ENCODE measurements around the gene PLB1. TPM values are rescaled to one million over a fixed set of nuclear protein-coding genes. Genes with fewer than 3 reads are reported as not detected.

Gene PLB1
- total and polyA plus RNA-seq, 2 experiments from 2014 or later = 19.2 to 19.7 TPM

GRCh38 chr2:28639836-28640235 is 144.0 kb downstream of the PLB1 start:
- no peak overlapping the region for H3K4me3 ChIP-seq

GRCh38 chr2:28640260-28640907 is 144.5 kb downstream of the PLB1 start:
- H3K9me2 ChIP-seq (replicated peaks; ENCODE audit: insufficient read depth) = no peaks in the 10 kb centered on the region
- no peak overlapping the region for H3K4me3 ChIP-seq
- H2AFZ ChIP-seq = no peak overlapping the region
- H3K27ac ChIP-seq = peak overlapping the region; percentile 58
- no peak overlapping the region for H3K4me2 ChIP-seq
- DNase-seq (ENCODE audit: low spot score) = no peak
- H4K20me1 ChIP-seq (ENCODE audit: insufficient read depth, poor library complexity, severe bottlenecking) = no peaks in the 10 kb centered on the region
- no peaks in the 10 kb centered on the region for H3K36me3 ChIP-seq (replicated peaks; ENCODE audit: insufficient read depth, low read depth)
- H3K27me3 ChIP-seq = no peaks in the 10 kb centered on the region
- H3K9me3 ChIP-seq (ENCODE audit: low read depth) = no peaks in the 10 kb centered on the region
- TF ChIP-seq EZH2phosphoT487 (IDR thresholded peaks at IDR 0.05; ENCODE audit: low read depth, severe bottlenecking, unreplicated experiment) (no peak), CTCF (IDR thresholded peaks at IDR 0.05; ENCODE audit: poor library complexity) (no peak), EZH2 (IDR thresholded peaks at IDR 0.05; ENCODE audit: borderline replicate concordance) (no peak)
- peaks cover 14% of the 10 kb centered on the region for H3K4me1 ChIP-seq (ENCODE audit: insufficient read depth)
- no peaks in the 10 kb centered on the region for H3K79me2 ChIP-seq
- 86% methylated on average over 14 of the region's 14 CpGs for WGBS (ENCODE audit: low lambda C conversion rate, missing lambda C conversion rate)

More at GRCh38 chr2:28639836-28640235, 144.0 kb downstream of the PLB1 start:
- no peaks in the 10 kb centered on the region for H3K9me2 ChIP-seq (replicated peaks; ENCODE audit: insufficient read depth)
- WGBS (ENCODE audit: low lambda C conversion rate, missing lambda C conversion rate) = 36% methylated on average over 4 of the region's 4 CpGs
- H4K20me1 ChIP-seq (ENCODE audit: insufficient read depth, poor library complexity, severe bottlenecking) = no peaks in the 10 kb centered on the region
- no peaks in the 10 kb centered on the region for H3K79me2 ChIP-seq
- TF ChIP-seq CTCF (IDR thresholded peaks at IDR 0.05; ENCODE audit: poor library complexity) (no peak), EZH2 (IDR thresholded peaks at IDR 0.05; ENCODE audit: borderline replicate concordance) (no peak), EZH2phosphoT487 (IDR thresholded peaks at IDR 0.05; ENCODE audit: low read depth, severe bottlenecking, unreplicated experiment) (no peak)
- H3K27me3 ChIP-seq = no peaks in the 10 kb centered on the region
- DNase-seq (ENCODE audit: low spot score) = peak; percentile 66
- no peak overlapping the region for H3K4me2 ChIP-seq
- H3K36me3 ChIP-seq (replicated peaks; ENCODE audit: insufficient read depth, low read depth) = no peaks in the 10 kb centered on the region
- peak overlapping the region; percentile 58 for H3K27ac ChIP-seq
- no peak overlapping the region for H2AFZ ChIP-seq
- H3K4me1 ChIP-seq (ENCODE audit: insufficient read depth) = peaks cover 17% of the 10 kb centered on the region
- H3K9me3 ChIP-seq (ENCODE audit: low read depth) = no peaks in the 10 kb centered on the region

- WGBS (ENCODE audit: low lambda C conversion rate, missing lambda C conversion rate) = 94% methylated on average over 13 of the region's 13 CpGs
- no peaks in the 10 kb centered on the region for H4K20me1 ChIP-seq (ENCODE audit: insufficient read depth, poor library complexity, severe bottlenecking)
- no peak overlapping the region for H2AFZ ChIP-seq
- H3K27ac ChIP-seq = no peak overlapping the region
- no peaks in the 10 kb centered on the region for H3K36me3 ChIP-seq (replicated peaks; ENCODE audit: insufficient read depth, low read depth)
- H3K4me3 ChIP-seq = no peak overlapping the region
- H3K4me1 ChIP-seq (ENCODE audit: insufficient read depth) = peaks cover 14% of the 10 kb centered on the region
- no peaks in the 10 kb centered on the region for H3K9me2 ChIP-seq (replicated peaks; ENCODE audit: insufficient read depth)
- no peak overlapping the region for H3K4me2 ChIP-seq
- no peaks in the 10 kb centered on the region for H3K9me3 ChIP-seq (ENCODE audit: low read depth)
- H3K27me3 ChIP-seq = no peaks in the 10 kb centered on the region
- no peak for DNase-seq (ENCODE audit: low spot score)
- H3K79me2 ChIP-seq = no peaks in the 10 kb centered on the region
- no peak for TF ChIP-seq CTCF (IDR thresholded peaks at IDR 0.05; ENCODE audit: poor library complexity)
- no peak for TF ChIP-seq EZH2 (IDR thresholded peaks at IDR 0.05; ENCODE audit: borderline replicate concordance)
- TF ChIP-seq EZH2phosphoT487 (IDR thresholded peaks at IDR 0.05; ENCODE audit: low read depth, severe bottlenecking, unreplicated experiment) = no peak
Measured at GRCh38 chr2:28640908-28641300, 145.0 kb downstream of the PLB1 start.
